Measurements from ENCODE around the gene CDK16.

The CDK16 gene

DNA sequence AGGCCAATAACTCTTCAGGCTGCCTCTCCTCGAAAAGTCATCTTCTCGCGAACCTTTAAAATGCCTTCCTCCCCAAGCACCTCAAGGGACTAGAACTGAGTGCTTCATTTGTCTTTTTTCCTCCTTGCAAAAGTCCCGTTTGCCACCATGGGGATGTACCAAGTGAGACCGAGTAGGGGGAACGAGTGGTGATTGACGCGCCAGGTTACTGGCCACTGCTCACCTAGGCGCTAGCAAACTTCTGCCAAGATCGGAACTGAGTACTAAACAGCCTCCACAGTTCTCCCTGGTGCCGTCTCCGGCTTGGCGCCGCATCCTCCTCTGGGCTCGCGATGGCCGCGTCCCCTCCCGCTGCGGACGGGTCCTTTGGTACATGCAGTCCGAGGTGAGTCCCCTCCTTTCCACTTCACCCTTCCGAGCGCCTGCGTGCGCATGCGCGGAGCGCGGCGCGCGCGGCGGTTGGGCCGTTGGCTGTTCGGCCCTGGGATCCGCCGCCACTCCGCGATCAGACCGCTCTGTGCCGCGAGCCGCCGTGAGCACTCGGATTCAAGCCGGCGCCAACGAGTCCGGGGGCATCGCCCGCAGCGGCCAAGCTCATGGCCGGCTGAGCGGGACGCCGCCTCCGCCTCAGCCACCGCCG, at the start of gene CDK16:
CDK16 (plus strand) TSS at position 402 of the 640 bp plus-strand sequence. CDS start 4,877 bp downstream, outside the sequence.
- peak; percentile 78 for DNase-seq (ENCODE audit: low read depth)

DNA sequence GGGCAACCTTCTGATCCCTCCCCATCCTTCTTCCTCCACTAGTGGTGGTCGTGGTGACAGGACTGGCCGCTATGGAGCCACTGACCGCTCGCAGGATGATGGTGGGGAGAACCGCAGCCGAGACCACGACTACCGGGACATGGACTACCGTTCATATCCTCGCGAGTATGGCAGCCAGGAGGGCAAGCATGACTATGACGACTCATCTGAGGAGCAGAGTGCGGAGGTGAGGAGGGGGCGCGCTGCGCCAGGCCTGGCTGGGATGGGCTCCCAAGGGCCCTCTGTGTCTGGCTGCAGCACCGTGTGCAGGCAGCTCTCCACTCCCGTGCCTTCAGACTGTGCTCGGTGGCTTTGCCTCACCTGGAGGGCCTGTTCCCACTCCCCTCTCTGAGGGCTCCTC, 49.2 kb upstream of the CDK16 start:
- DNase-seq (ENCODE audit: low read depth): no peak

DNA sequence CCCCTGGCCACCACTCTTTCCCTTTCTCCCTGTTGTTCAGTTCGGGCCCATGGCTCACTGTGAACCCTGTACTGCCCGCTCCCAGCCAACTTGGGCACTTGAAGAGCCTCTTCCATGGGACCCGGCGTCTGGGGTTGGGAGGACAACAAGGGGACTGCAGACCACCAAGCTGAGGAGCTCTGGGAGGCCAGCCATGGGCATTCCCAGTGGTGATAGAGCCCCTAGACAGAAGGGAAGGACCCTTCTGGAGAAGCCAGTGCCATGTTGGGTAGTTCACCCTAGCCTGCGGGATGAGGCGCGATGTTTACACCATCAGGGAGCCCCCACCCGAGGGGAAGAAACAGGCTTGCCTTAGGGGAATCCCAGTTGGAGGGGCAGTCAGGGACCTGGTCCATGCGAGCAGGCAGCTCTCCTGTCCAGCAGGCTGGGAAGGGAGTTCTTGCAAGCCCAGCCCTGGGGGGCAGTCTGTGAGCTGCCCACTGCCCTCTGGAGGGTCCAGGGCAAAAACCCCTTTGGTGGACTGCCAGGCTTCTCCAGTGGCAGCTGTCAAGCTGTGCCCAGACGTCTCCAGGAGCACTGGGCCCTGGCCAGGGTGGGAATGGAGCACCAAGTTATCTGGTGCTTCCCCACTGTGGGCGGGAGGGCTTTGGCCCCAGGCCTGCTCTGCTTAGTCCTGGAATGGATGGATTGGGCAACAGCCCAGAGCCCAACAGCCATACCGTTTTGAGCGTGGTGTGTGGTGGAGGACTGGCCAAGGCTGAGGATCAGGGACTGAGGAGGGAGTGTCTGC, 48.6 kb upstream of the CDK16 start:
- DNase-seq (ENCODE audit: low read depth): peak; percentile 34

DNA sequence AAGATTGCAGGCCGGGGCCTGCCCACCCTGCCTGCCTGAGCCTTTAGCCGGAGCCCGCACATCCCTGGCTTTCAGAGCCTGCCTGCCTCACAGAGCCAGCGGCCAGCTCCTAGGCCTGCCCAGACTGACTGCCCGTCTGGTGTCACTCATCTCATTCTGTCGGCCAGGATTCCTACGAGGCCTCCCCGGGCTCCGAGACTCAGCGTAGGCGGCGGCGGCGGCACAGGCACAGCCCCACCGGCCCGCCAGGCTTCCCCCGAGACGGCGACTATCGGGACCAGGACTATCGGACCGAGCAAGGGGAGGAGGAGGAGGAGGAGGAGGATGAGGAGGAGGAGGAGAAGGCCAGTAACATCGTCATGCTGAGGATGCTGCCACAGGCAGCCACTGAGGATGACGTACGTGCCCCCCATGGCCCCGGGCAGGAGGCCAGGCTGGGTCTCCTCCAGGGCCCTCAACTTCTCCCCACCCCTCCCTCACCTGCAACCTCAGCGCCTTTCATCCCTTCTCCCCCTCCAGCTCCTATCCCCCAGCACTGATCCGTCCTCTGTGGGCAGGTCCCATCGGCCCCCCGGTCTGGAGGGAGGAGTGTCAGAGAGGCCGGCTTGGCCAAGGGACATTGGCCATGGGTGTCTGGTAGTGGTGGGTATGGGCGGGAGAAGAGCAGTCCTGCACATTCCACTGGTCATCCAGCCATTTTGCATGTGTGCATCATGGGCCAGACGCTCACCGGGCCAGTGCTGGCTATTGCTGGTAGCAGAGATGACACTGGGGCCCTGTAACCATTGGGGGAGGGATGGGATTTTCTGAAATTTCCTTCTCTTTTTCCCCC, 47.4 kb upstream of the CDK16 start:
- no peak for DNase-seq (ENCODE audit: low read depth)

DNA sequence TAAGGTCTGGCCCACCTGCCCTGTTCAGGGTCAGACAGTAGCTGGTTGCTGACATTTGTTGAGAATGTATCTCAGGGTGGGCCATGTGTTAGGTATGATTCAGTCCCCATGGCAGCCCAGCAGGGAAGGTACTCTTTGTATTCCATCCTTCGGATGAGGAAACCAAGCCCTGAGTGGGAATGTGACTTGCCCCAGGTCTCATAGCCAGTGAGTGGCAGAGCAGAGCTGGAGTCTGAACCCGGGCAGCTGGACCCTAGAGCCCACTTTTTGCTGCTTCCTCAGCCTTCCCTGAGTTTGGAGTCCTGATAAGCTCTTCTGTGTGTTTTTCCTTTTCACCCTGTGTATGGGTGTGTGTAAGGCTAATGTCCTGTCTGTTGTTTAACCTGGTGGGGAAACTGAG, 46.5 kb upstream of the CDK16 start:
- no peak for DNase-seq (ENCODE audit: low read depth)

DNA sequence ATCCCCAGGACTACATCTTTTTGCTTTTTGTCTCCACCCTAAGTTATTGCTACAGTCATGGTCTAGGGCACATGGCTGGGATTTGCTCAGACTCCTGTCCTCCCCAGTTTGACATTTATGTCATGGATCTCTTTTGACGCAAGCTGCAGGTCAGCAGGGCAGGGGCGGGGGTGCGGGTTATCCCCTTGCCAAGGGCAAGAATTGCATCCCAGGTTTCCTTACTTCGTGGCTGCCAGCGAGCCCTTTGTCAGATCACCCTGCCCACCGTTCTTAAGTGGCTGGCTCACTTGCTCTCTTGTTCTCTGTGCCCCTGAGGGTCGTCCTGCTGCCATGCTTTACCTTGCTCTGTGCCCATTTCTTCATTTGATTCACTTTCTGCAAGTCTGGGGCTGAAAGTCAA, 45.9 kb upstream of the CDK16 start:
- DNase-seq (ENCODE audit: low read depth): no peak

DNA sequence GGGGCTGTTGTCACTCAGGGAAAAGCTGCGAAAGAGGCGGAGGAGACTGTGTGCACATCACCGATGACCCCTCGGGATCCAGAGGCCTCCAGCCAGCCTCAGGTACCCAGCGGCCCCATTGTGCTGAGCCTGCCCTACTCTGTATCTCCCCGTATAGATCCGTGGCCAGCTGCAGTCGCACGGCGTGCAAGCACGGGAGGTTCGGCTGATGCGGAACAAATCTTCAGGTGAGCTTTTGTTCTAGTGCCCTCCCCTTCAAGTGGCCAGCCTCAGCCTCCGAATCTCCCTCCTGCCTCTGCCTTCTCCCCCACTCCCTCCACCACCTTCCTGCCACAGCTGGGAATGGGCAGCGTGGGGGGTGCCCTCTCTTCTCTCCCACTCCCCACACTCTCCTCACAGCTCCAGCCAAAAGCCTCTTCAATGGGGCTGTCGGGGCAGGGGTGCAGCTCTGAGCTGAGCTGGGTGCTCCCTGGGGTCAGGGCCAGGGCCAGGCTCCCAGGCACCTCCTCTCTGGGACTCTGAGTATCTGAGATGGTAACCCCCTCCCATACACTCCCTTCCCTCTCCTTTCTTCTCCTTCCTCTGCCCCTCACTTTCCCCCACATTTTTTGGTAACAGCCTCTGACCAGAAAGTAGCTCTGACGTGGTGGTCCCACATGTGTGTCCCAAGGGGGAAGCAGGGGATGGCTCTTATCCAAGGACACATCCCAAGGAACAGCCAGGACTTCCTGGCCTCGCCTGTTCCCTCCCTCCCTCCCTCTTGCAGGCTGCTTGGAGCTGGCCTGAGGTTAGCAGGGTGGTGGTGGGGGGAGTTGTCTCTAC, 45.3 kb upstream of the CDK16 start:
- DNase-seq (ENCODE audit: low read depth): no peak

DNA sequence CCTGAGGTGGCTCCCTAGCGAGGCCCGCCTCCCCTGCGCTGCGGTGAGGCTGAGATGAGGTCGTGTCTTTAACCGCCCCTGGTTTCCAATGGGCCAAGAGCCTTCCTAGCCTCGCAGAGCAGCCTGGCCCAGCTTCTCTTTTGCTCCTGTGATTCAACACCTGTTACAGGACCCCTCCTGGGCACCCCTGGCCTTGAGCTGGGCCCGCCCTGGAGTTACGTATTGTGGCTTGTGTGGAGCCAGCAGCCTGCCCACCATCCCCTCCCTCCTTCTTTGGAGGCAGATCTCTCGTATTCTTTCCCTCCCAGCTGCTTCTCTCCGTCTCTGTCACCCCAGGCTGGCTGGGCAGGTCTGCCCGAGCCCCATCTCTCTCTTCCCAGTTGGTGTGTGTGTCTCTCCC, 44.1 kb upstream of the CDK16 start:
- no peak for DNase-seq (ENCODE audit: low read depth)

DNA sequence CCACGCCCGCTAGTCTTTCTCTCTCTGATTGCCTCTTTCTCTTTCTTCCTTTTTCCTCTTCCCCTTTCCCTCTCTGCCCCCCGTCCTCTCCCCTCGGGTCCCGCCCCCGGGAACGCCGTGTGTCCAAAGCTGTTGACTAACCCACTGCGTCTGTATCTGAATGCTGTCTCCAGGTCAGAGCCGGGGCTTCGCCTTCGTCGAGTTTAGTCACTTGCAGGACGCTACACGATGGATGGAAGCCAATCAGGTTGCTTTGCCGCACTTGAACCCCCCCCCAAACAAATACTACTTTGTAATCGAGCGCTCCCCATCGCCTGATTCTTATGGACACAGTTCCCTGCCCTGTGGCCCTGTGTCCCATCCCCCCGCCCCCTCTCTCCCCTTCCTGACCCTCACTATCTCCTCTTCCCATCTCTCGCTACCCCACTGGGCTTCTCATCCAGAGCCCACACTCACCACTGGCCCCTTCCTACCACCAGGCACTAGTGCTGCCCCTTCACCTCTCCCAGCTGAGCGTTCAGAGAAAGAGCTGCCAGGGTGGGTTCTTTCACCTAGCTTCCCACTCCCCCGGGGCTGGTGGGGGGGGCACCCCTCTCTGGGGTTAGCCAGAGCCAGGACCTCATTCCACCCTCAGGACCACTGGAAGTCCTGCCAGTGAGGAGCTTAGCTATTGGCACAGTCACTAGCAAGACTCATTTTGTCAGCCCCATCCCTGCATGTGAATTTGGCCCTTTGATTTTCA, 43.5 kb upstream of the CDK16 start:
- DNase-seq (ENCODE audit: low read depth): no peak

DNA sequence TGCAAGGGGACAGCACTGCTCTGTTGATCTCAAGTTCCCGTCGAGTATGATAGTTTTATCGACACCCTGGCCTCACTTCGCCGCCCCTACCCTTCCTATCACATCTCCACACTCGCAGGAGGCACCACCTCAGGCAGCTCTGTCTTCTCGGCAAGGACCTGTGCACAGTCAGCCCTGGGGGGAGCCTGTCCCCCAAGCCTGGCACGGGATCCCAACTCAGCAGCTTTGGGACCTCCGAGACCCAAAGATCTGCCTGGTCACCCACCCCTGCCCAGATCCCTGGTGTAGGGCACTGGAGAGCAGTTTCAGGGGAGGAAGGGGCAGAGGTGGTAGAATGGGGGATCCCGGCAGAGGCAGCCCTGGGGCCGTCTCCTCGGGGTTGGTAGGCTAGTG, 42.9 kb upstream of the CDK16 start:
- no peak for DNase-seq (ENCODE audit: low read depth)

DNA sequence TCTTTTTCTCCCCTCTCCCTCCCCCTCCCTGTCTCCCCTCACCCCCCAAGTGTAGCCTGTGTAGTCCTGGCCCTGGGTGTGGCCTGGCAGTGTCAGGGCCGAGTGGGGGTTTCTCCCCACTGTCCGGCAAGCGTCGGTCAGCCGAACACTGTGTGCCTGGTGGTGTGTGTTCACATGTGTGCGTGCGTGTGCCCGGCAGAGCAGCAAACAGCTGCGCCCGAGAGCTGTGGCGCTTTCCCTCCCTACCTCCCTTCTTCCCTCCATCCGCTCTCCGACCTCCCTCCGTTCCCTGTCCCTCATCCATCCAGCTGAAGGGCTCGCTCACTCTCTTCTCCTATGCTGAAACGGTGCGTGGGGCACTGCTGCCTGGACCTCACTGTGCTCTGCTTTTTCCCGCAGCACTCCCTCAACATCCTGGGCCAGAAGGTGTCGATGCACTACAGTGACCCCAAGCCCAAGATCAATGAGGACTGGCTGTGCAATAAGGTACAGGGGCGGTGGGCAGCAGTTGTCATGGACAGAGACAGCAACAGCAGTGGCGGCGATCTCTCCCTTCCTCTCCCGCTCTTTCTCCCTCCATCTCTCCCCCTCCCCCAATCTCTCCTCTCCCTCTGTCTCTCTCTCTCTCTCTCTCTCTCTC, 42.3 kb upstream of the CDK16 start:
- no peak for DNase-seq (ENCODE audit: low read depth)

DNA sequence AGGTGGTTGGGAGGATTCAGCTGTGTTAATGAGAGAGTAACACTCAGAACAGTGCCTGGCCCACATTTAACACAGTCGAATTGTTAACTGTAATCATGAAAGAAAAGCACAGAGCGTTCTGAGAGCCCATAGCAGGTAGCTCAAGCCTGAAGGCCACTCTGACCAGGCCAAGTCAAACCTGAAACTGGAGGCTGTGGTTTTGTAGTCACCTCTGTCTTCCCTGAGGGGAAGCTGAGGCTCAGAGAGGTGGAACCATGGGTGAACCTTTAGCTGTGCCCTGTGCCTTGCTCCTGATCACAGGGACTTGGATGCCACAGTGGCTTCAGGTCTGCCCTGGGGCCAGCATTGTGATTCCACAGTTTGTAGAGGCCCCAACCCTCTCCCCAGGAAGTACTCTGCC, 41.4 kb upstream of the CDK16 start:
- DNase-seq (ENCODE audit: low read depth): no peak

DNA sequence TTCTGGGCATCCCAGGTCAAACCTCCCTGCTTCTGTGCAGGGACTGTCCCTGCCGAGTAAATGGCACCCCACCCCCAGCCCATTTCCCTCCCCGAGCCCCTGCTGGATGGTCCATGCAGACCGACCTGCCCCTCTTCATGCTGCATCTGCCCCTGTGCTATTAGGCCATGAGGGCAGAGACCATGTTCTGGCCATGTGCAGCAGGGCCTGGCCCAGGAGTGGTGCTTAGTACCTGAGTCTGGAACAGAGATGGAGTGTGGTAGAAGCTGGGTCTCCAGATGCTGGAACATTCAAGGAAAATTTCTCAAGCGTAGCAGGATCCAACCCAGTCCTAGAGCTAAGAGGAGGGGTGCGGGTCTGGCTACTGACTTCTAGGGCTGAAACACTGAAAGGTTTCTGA, 40.1 kb upstream of the CDK16 start:
- DNase-seq (ENCODE audit: low read depth): no peak

DNA sequence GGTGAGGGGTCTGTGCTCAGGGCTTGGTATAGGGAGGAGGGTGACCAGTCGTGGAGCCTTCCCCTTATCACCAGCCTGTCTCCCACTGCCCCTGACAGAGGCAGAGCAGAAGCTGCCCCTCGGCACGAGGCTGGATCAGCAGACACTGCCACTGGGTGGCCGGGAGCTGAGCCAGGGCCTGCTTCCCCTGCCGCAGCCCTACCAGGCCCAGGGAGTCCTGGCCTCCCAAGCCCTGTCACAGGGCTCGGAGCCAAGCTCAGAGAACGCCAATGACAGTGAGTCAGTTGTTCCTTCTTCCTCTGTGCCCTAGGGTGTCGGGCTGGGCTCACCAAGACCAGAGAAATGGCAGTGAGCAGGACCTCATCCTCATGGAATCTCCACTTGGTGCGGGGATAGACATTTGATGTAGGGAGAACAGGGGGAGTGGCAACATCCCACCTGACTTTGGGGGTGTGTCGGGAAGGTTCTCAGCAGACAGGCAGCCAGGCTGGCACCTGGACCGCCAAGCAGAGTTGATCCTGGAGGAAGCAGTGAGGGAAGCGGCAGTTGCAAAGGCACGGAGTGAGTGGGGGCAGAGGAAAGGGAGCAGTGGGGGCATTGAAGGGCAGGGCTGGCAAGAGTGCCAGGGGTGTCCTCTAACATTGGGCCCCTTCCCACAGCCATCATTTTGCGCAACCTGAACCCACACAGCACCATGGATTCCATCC, 39.1 kb upstream of the CDK16 start:
- DNase-seq (ENCODE audit: low read depth): peak; percentile 83

DNA sequence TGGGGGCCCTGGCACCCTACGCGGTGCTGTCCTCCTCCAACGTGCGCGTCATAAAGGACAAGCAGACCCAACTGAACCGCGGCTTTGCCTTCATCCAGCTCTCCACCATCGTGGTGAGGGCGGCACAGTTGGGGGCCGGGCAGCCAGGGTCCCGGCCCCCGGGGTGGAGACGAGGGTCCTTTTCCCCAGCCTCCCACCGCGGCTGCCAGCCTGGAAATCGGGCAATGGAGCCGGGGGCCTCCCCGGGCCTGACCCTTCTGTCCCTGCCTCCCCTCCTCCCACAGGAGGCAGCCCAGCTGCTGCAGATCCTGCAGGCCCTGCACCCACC, 38.6 kb upstream of the CDK16 start:
- no peak for DNase-seq (ENCODE audit: low read depth)

DNA sequence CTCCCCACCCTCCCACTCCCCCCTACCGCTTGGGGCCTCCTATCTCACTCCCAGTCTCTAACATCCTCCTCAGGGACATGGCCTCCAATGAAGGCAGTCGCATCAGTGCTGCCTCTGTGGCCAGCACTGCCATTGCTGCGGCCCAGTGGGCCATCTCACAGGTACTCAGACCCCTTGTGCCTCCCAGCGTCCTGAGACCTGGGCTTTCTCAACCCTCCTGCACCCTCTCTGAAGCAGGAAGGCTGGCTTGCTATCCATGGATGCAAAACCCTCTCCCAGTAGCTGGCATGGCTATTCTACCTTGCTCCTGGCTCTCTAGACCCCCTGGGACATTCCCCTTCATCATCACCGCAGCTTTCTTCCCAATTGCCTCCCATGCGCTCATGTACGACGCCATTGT, 38.1 kb upstream of the CDK16 start:
- no peak for DNase-seq (ENCODE audit: low read depth)

DNA sequence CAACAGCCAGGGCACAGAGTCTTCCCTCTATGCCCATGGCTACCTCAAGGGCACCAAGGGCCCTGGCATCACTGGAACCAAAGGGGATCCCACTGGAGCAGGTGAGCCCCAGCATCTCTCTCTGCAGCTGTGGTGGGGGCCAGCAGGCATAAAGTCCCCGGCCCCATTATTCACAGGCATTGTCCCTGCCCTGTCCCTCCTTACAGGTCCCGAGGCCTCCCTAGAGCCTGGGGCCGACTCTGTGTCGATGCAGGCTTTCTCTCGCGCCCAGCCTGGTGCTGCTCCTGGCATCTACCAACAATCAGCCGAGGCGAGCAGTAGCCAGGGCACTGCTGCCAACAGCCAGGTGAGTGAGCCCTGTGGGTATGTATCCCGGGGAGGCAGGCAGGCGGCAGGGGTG, 37.2 kb upstream of the CDK16 start:
- no peak for DNase-seq (ENCODE audit: low read depth)

DNA sequence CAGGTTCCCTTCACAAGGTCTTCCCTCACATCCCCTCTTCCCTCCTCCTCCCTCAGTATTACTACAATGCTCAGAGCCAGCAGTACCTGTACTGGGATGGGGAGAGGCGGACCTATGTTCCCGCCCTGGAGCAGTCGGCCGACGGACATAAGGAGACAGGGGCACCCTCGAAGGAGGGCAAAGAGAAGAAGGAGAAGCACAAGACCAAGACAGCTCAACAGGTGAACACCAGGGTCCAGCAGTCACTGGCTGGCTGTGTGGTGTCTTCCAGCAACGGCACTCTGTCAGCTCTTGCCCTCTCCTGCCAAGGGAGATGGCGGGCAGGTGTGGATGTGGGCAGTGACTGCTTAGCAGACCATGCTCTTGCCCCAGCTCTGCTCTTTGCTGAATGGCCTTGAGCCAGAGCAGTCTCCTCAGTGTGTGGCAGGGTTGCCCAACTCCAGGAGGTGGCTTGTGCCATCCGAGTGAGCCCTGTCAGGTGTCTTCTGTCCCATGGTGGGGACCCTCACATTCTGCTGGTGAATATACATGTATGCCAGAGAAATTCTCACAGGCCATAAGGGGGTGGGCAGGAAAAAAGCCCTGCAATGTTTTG, 36.3 kb upstream of the CDK16 start:
- DNase-seq (ENCODE audit: low read depth): no peak

DNA sequence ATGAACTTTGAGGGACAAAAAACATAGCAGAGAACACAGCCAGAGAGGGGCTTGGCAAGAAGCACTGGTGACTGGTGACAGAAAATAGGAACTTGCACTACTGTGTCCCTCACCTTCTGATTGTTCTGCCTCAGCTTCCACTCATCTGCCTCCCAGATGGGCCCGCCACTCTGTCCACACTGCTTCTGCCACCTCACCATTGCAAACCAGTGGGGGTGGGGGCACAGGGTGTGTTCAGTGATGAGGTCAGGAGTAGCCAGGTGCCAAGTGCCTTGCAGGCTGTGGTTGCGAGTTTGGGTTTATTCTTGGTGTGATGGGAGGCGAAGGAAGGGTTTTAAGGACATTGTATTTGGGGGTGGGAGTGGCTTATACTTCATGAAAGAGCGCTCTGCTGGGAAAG, 34.0 kb upstream of the CDK16 start:
- DNase-seq (ENCODE audit: low read depth): no peak

DNA sequence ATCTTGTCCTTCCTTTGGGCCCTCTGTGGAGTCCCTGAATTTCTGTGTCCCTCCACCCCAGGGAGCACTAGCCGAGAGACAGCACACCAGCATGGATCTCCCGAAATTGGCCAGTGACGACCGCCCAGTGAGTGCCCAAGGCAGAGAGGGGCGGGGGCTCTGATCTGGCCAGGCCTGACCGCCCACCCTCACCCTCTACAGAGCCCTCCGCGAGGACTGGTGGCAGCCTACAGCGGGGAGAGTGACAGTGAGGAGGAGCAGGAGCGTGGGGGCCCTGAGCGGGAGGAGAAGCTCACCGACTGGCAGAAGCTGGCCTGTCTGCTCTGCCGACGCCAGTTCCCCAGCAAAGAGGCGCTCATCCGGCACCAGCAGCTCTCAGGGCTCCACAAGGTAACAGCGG, 33.2 kb upstream of the CDK16 start:
- DNase-seq (ENCODE audit: low read depth): no peak

Data from fibroblast of gingiva (primary cell).